SK-N-SH (cell line): ENCODE measurements around the gene SZT2.

ENCODE experiments used
- CTCF ChIP-seq: fragments of 200-600 bp; sonication (generic); IDR thresholded peaks from 2 replicates; pipeline ENCODE4 v1.6.1; 2017; ENCODE audit warnings: antibody characterized with exemption, mild to moderate bottlenecking, moderate library complexity
- POLR2AphosphoS5 ChIP-seq: IDR thresholded peaks from 2 replicates; pipeline ENCODE4 v1.6.1; 2012; ENCODE audit warnings: low read depth, low read length
- USF1 ChIP-seq: IDR thresholded peaks from 2 replicates; pipeline ENCODE4 v1.4.0; 2012; ENCODE audit warnings: low read depth, borderline replicate concordance

- TF ChIP-seq CTCF, result no peak
- TF ChIP-seq USF1, result no peak
- no peak for TF ChIP-seq POLR2AphosphoS5
Measured at GRCh38 chr1:43377831-43378230, 11.9 kb upstream of the SZT2 start.
